Activated T-cell treated with anti-CD3 and anti-CD28 coated beads for 1 hour (primary cell): ENCODE data around the gene PNKD.

Experiments used
- DNase-seq: peaks from one replicate; pipeline ENCODE4 v3.0.0-alpha.2; 2020; ENCODE audit warnings: low read depth

Gene PNKD

DNA sequence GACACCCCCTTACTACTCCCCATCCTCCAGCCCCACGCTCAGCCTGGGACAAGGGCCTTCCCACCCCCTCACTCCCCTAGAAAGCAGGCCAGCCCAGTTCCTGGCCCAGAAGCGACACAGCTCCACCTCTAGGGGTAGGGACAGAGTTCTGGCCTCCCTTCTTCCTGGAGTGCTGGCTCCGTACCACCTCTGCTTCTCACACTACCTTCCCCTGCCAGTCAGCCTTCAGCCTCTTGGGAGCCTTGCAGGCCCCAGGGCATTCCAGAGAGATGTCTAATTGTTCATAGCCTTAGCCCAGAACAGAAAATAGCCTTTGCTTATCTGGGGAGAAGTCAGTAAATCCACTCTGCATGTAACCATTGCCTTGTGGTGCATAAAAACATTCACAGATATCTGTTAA lies 73.3 kb downstream of the PNKD start:
- no peak for DNase-seq

DNA sequence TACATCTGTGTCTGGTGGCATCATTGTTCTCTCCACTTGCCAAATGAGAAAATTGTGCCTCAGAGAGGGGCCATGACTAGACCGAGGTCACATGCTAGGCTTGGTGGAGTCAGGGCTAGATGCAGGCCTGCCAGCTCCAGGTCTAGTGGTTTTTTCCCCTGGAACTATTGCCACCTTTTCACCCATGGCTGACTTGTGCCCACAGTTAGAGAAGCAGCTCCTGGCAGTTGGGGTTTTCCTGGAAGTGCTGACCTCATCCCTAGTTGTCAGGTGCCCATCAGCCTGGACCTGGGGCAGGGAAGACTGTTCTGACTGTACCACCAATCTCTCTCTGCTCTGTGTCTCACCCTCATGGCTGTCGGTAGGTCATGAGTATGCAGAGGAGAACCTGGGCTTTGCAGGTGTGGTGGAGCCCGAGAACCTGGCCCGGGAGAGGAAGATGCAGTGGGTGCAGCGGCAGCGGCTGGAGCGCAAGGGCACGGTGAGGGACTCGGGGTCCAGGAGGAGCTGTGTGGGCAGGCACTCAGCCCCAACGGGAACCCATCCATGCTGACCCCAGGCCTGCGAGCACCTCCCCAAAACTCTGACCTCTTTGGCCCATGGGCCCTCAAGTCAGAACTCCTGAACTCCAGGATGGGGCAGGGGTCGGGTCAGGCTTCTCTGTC lies 73.9 kb downstream of the PNKD start:
- no peak for DNase-seq

DNA sequence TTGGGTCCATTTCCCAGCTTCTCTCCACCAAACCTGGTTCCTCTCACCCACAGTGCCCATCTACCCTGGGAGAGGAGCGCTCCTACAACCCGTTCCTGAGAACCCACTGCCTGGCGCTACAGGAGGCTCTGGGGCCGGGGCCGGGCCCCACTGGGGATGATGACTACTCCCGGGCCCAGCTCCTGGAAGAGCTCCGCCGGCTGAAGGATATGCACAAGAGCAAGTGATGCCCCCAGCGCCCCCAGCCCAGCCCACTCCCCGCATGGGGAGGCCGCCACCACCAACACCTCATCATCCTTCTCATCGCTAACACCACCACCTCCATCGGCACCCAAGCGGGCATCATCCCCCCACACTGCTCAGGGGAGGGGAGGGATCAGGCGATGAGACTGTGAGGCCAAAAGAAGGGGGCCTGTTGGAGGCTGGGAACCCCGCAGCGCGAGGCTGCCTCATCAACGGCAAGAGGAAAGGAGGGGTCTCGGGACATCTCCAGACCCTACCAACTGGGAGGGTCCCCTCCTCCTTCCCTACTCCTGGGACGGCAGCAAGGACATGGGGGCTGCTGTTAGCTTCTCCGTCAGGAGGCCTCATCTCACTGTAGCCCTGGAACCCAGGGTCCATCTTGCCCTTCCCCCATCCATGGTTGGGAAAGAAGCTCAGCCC lies 74.6 kb downstream of the PNKD start:
- DNase-seq: no peak

DNA sequence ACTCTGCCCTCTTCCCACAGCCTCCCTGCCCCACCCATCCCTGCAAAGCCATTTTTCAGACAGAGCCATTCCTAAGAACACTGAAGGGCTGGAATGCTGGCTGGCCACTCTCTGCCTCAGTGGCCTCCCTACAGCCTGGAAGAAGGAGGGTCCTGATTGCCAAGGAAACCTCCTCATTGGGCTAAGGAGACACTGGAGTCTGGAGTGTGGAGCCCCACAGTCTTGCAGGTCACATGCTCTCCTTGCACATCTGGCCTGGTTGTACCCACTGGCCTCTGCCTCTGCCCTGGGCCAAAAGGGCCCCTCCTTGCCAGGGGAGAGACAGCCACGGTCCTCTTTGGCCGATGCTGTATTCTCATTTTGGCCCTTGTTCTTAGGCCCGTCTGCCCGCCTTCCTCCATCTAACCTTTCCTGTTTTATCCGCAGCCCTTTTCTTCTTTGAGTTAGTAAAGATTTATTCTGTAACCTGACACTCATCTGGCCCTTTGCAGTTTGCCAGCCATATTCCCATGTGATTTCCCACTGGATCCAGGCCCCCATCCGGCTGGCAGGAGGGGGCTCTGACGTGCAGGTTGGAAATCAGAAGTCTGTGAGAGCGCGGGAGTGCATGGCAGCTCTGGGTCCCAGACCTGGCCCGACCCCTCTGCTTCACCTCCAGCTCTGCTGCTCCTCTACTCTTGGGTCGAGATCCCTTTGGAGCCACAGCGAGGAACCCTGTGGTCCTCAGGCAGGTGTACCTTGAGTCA lies 75.3 kb downstream of the PNKD start:
- no peak for DNase-seq

DNA sequence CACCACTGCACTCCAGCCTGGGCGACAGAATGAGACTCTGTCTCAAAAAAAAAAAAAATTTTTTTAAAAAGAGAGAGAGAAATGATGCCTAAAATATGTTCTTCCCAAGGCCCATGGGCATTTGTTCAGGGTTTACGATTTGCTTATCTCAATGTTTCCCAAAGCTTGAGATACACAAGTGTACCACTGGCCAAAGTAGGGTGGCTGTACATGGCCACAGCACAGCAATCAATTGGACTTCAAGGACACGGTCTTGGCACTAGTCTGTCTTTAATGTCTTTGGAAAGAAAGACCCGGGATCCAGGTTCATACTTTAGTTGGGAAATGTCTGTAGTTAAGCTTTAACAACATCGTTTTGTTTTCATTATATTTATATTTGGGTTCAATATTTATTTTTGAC lies 76.9 kb downstream of the PNKD start:
- DNase-seq: no peak

DNA sequence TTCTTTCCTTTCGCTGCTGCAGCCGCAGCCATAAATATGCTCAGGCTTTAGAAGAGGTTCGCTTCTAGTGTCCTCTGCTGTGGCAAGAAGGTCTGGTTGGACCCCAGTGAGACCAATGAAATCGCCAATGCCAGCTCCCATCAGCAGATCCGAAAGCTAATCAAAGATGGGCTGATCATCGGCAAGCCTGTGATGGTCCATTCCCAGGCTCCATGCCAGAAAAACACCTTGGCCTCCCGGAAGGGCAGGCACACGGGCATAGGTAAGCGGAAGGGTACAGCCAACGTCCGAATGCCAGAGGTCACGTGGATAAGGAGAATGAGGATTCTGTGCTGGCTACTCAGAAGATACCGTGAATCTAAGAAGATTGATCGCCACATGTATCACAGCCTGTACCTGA lies 83.7 kb downstream of the PNKD start:
- no peak for DNase-seq

DNA sequence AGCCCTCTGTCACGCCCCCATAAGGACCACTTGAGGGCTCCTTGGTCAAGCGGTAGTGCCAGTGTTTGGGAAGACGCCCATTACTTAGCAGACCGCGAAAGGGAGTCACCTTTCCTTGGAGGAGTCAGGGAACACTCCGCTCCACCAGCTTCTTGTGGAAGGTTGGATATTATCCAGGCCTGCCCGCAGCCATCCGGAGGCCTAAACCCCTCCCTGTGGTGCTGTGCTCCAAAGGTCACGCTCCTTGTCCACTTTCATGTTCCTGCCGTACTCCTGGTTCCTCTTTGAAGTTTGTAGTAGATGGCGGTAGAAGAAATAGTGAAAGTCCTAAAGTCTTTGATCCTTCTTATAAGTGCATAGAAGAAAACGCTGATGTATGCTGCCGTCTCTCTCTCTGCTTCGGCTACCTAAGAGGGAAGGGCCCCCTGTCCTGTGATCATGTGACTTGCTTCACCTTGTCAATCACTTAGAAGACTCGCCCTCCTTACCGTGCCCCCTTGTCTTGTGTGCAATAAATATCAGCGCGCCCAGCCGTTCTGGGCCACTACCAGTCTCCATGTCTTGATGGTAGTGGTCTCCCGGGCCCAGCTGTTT lies 84.6 kb downstream of the PNKD start:
- no peak for DNase-seq

DNA sequence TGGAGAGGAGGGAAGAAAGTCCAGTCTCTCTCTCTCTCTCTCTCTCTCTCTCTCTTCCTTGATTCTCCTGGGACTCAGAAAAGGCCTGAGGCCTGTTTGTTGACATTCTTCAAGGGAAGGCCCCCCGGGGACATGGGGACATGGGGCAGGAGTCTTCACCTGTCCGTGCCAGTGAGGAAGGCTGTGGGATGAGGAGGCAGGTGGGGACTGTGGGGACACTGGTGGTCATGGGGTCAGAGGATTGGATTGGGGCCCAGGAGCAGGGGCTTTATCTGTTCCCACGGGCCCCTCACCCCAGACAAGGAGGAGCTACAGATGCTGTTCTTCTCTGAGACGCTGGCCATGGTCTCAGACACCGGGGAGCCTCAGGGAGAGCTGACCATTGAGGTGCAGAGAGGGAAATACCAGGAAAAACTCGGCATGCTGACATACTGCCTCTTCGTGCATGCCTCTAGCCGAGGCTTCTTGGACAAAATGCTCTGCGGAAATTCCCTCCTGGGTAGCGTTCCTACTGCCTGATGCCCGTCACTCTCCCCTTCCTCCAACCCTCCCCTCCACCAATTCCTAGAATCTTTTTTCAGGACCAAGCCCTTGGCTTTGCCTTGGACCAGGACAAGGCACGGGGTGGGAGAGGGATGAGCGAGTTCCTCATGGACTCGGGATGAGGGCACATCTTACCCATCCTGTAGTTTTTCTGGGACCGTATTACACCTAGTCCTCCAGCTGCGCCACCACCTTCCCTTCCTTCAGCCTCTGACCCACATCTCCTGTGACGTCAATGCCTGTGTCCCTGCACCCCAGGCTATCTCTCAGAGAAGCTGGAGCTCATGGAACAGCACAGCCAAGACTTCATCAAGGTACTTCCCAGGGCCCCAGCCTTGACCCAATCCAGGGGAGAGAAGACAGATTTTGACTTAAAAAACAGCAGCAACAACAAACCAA lies 87.2 kb downstream of the PNKD start:
- no peak for DNase-seq

DNA sequence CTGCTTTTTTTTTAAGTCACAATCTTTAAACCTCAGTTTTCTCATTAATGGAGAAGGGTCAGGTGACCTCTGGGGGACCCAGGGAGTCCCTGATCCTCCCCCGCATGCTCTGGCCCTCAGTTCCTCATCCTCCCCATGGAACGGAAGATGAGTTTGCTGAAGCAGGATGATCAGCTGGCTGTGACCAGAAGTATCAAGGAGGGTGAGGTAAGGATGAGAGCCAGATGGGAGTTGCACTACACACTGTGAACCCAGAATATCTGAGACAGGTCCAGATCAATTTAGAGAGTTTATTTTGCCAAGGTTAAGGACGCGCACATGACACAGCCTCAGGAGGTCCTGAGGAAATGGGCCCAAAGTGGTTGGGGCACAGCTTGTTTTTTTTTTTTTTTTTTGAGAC lies 90.1 kb downstream of the PNKD start:
- DNase-seq: no peak

DNA sequence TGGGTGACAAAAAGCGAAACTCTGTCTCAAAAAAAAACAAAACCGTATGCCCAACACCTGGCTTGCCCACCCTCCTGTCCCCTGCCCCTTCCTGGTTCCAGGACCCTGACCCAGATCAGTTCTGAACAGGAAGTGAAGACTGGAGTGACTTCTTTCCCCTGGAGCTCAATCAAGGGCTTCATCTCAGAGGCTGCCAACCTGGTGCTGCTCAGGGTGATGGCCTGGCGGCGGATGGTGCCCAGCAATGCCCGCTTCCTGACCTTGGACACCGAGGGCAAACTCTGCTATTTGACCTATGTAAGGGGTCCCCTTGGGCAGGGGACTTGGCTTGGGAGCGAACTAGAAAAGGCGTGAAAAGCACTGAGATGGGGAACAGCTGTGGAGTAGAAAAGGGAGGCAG lies 92.3 kb downstream of the PNKD start:
- no peak for DNase-seq

DNA sequence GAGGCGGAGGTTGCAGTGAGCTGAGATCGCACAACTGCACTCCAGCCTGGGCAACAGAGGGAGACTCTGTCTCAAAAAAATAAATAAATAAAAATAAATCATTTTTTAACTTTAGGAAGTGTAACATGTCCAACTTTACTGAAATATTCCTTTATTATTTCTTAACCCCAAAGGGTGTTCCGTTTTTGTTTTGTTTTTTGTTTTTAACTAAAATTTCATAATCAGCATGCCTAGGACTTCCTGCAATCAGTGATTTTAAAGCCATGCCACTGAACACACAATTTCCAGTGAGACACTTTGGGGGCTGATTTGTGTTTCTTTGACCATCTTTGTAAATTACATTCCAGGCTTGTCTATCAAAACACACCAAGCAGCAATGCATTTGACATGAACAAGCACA lies 93.4 kb downstream of the PNKD start:
- no peak for DNase-seq

DNA sequence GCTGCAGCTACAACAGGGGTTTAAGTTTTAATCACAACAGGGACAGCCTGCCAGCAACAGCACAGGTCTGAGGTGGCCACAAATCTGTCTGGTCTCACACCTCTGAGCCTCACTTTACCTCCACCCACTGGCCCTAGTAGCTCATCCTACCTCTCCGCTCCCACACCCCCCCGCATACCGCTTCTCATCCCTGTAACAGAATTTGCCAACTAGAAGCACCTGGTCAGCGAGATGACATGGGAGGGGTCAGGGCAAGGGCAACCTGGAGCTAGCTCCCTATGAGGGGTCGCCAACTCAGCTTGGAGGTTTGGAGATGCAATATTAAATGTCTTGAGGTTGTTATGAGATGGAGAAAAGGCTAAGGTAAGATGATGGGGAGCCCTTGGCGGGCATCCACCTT lies 93.9 kb downstream of the PNKD start:
- DNase-seq: no peak

DNA sequence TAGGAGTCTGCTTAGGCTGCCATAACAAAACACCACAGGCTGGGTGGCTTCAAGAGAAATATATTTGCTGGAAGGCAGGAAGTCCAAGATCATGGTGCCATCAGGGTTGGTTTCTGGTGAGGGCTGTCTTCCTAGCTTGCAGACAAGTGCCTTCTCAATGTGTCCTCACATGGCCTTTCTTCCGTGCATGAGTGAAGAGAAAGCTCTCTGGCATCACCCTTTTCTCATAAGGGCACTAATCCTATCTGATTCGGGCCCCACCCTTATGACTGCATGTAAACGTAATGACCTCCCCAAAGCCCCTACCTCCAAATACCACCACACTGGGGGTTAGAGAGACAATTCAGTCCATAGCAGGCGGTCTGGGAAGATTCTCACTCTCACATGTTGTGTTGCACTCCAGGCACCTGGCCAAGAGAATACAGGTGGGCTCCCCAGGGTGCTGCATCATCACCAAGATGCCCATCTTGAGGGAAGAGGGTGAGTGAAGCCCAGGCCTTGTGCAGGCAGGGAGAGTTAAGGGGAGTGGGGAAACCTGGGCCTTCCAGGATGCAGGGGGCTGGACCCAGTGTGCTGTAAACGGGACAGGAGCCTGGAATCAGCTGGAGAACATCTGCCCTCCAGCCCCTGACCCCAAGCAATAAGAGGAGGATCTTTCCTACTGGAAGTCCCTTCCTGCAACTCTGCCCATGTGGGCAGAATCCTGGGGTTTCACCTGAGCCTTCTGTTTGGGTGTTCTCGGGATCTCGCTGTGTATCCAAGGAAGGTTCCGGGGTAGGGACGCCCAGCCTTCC lies 96.5 kb downstream of the PNKD start:
- no peak for DNase-seq

DNA sequence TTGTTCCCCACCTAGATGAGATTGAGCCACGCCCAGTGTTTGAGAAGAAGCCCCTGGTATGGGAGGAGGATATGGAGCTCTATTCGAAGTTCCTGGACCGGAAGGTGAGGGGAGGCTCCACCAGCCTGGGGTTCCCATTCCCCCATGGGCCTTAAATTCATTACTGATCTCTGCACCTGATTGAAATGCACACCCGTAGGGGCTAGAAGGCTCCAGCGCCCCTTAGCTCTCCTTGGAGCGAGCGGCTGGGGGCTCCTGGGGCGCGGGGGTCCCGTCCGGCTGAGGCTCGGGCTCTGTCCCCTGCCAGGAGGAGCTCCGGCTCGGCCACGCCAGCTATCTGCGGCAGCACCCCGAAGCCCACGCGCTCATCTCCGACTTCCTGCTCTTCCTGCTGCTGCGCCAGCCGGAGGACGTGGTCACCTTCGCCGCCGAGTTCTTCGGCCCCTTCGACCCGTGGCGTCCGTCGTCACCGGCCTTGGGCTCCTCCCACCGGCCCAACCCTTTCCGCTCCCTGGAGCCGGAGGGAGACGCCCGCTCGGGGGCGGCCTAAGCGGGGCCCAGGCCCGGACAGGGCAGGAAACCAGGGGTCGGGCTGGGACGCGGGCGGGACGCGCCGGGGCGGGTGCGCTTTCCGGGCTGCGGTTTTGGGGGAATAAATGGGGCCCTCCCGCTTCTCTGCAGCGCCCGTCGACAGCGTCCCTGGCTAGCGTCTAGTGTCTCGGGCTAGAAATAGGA lies 97.3 kb downstream of the PNKD start:
- peak; percentile 52 for DNase-seq

DNA sequence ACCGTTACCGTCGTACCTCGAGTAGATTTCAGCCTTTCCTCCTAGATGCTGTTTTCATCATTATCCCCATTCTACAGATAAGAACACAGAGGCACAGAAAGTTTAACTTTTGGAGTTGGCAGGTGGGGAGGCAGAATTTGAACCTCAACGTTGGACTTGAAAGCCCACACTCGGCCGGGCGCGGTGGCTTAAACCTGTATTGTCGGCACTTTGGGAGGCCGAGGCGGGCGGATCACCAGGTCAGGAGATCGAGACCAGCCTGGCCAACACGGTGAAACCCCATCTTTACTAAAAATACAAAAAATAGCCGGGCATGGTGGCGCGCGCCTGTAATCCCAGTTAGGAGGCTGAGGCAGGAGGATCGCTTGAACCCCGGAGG lies 97.8 kb downstream of the PNKD start:
- DNase-seq: no peak

DNA sequence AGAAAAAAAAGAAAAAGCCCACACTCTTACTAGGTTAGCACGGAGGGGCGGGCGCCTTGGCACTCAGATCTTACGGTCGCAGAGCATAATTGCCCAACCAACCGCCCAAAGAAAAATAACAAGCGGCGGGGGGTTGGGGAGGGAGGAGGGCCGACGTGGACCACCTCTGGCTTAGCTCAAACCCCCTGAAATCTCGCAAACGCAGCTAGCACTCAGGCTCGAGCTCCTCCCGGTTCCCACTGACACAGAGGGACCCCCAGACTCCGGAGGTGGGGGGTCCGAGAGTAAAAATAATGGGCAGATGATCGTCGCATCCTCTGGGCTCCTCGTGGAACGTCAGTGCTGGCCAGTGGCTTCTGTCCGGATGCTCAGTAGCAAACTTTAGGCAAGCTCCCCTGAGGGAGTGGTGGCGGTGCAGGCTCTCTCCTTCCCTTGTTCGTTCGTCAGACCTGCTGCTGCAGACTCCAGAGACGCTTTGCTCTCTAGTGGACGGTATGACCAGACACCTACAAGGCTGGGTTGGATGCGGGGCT lies 98.4 kb downstream of the PNKD start:
- no peak for DNase-seq

DNA sequence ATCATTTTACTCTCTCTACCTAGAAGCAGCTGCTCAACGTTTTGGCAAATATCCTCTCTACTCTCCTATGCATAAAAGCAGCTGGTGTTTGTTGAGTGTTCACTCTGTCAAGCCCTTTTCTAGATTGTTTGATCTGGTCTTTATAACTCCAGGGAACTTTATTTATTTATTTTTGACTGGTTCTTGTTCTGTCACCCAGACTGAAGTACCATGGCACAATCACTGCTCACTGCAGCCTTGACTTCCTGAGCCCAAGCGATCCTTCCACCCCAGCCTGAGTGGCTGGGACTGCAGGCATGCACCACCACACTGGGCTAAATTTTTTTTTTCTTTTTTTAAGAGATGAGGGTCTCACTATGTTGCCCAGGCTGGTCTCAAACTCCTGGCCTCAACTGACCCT lies 99.0 kb downstream of the PNKD start:
- no peak for DNase-seq

DNA sequence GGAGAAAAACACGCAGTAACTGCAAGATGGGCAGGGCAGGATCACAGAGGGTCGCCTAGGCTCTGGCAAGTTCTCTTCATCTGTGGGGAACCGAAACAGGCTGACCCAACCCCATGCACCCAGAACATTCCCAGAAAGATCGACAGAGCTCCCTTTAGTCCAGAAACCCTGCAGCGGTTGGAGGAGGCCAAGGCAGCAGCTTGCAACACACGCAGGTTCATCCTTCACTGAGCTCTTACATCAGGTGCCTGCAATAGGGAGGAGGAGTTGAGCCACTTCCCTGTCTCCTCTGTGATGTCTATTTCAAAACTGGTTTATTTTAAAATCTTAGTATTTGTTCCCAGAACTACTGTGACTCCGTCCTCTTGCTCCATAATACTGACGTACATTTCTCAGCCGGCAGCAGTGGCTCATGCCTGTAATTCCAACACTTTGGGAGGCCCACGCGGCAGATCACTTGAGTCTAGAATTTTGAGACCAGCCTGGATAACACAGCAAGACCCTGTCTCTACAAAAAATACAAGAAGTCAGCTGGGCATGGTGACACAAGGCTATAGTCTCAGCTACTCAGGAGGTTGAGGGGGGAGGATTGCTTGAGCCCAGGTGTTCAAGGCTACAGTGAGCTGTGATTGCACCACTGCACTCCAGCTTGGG lies 100.2 kb downstream of the PNKD start:
- DNase-seq: no peak

DNA sequence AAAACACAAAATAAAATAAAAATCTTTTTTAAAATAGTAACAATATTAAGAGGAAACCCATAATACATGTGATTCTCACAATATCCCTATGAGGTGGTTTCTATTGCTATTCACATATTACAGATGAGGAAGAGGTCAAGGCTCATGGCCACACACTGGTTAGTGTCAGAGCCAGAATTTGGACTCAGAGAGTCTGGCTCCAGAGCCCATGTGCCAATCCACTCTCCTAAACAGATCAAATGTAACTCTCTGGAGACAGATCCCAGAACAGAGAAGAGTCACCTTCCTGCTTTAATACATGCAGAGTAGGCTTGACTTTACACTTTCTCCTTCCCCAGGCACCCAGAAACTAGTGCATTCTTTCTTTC lies 101.6 kb downstream of the PNKD start:
- no peak for DNase-seq

DNA sequence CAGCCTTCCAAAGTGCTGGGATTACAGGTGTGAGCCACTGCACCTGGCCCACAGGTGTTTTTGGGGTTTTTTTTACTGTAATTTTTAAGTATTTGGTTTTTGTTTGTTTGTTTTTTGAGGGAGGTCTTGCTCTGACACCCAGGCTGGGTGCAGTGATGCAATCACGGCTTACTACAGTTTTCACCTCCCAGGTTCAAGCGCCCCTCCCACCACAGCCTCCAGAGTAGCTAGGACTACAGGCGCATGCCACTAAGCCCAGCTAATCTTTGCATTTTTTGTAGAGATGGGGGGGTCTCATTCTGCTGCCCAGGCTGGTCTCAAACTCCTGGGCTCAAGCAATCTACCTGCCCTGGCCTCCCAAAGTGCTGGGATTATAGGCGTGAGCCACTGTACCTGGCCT lies 104.5 kb downstream of the PNKD start:
- DNase-seq: no peak
